Measurements from ENCODE around the gene CYB561D1.

Gene CYB561D1

GRCh38 chr1:109546311-109547109, 52.6 kb downstream of the CYB561D1 start:
- DNase-seq (ENCODE audit: low spot score), result peak; percentile 78
- peak; percentile 87 for FAIRE-seq

DNA sequence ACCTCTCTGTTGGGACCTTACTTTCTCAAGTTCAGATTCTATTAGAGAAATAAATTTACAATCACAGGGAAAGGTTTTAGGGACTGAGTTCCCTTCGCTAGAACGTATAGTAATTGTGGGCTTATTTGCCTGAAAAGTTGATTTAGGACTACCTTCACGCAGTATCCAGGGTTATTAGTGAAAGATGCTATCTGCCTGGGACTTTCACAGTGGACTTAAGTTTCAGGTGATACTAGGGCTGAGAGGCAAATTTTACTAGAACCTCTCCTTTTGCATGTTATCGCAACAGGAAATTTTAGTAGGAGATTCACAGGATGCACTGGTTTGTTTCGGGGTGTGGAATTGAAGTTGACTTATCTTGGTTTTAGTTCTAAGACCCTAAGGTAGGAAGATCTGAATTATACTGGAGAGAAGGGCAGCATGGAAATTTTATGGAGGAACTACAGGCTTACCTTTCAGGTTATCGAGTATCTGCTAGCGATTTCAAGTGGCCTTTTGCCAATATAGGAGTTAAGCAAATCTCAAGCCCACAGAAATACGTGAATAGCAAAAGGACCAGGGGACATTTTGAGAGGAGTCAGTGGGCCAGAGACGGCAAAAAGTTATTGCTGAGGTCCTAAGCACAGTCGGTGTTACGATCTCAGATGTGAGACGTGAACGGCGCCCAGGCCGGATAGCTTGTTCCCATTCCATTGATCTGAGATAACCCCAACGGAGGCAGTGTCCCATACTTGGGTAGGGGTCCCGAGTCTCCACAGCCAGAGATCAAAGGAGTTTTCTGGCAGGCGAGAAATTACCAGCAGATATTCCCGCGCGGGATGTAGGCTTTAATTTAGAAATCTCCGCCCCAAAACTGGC, 53.8 kb downstream of the CYB561D1 start:
- no peak for FAIRE-seq
- DNase-seq (ENCODE audit: low spot score), result no peak

DNA sequence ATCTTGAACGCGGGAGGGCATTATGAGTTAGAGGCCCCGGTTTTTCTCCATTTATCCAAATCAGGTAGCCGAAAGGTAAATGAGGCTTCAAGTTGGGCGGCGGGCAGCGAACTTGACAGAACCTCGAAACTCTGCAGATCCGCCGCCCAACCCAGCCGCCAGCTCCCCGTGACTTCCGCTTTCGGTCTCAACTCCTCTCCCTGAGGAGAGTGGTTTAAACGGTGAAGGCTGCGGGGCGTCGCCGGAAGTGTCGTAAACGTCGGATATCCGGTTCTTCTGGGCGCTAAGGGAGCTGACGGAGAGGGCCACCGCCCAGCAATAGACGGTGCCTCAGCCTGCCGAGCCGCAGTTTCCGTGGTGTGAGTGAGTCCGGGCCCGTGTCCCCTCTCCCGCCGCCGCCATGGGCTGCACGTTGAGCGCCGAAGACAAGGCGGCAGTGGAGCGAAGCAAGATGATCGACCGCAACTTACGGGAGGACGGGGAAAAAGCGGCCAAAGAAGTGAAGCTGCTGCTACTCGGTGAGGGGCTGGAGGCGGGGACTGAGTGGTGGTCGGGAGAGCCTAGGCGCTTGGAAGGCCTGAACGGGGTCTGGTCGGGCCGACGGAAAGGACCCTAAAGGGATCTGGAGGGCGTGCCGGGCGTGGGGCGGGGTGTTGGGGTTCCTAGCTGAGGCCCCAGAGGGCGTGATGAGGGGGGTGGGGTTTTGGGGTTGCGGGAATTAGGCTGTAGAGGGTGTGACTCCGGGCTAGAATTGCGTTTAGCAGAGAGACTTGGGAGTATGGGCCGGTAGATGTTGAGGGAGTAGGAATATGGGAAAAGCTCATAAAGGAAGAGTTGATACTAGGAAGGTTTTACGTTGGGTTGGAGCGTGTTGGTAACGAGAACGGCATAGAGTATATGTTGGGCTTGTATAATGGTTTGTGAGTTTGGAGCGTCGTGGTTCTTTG, 54.7 kb downstream of the CYB561D1 start, which contains the start of gene GNAI3:
TSS of gene GNAI3 (plus strand) at position 295 of the 947 bp plus-strand sequence. CDS start at position 401, 106 bp downstream.
- peak; percentile 90 for DNase-seq (ENCODE audit: low spot score)
- FAIRE-seq, result peak; percentile 65
